HG03457 (cell line): ENCODE data around the gene BCAP31.
"Not testable (repeated sequence)": the region's sequence is repeated elsewhere in the genome, so short reads cannot be mapped to it uniquely, and the experiment has no call there.

Source experiments
- ATAC-seq: cut with Tn5 transposase; IDR thresholded peaks from one replicate; pipeline ENCODE4 v1.9.1; 2021; ENCODE audit warnings: moderate number of reproducible peaks; ENCODE audit not compliant: unreplicated experiment

BCAP31 gene

GRCh38 chrX:153763298-153763932 lies 39.2 kb upstream of the BCAP31 start:
- no peak for ATAC-seq

- no peak for ATAC-seq
These were observed 38.5 kb upstream of the BCAP31 start for GRCh38 chrX:153762626-153763173.

GRCh38 chrX:153761863-153762262 lies 37.7 kb upstream of the BCAP31 start:
- no peak for ATAC-seq

- no peak for ATAC-seq
These were observed 30.9 kb upstream of the BCAP31 start for GRCh38 chrX:153755136-153755535.

- no peak for ATAC-seq
These were observed 26.1 kb upstream of the BCAP31 start for GRCh38 chrX:153750127-153750774.

GRCh38 chrX:153749017-153749416 lies 24.8 kb upstream of the BCAP31 start:
- ATAC-seq: not testable (repeated sequence)

- ATAC-seq: not testable (repeated sequence)
These were observed 22.8 kb upstream of the BCAP31 start for GRCh38 chrX:153746991-153747390.

- ATAC-seq: no peak
These were observed 22.2 kb upstream of the BCAP31 start for GRCh38 chrX:153746359-153746758.

GRCh38 chrX:153745067-153745433 lies 20.9 kb upstream of the BCAP31 start:
- ATAC-seq: not testable (repeated sequence)

GRCh38 chrX:153744210-153745066 lies 20.3 kb upstream of the BCAP31 start:
- no peak for ATAC-seq

GRCh38 chrX:153743468-153744209 lies 19.5 kb upstream of the BCAP31 start:
- ATAC-seq: not testable (repeated sequence)

GRCh38 chrX:153742796-153743467 lies 18.7 kb upstream of the BCAP31 start:
- ATAC-seq: not testable (repeated sequence)

GRCh38 chrX:153742111-153742510 lies 17.9 kb upstream of the BCAP31 start:
- not testable (repeated sequence) for ATAC-seq

GRCh38 chrX:153741446-153741845 lies 17.3 kb upstream of the BCAP31 start:
- no peak for ATAC-seq

GRCh38 chrX:153740631-153741222 lies 16.5 kb upstream of the BCAP31 start:
- ATAC-seq: no peak

GRCh38 chrX:153739754-153740486 lies 15.7 kb upstream of the BCAP31 start:
- no peak for ATAC-seq

GRCh38 chrX:153738056-153738605 lies 13.9 kb upstream of the BCAP31 start:
- no peak for ATAC-seq

- ATAC-seq: no peak
These were observed 12.8 kb upstream of the BCAP31 start for GRCh38 chrX:153736871-153737441.
